Activated naive CD8-positive, alpha-beta T cell treated with anti-CD3 and anti-CD28 coated beads, Interleukin-2, amount 50 U/mL, for 16 hours (primary cell): Measurements from ENCODE around the gene ASMT.
"Not testable (repeated sequence)": the region's sequence is repeated elsewhere in the genome, so short reads cannot be mapped to it uniquely, and the experiment has no call there.

ENCODE experiments used
- DNase-seq: peaks from one replicate; pipeline ENCODE4 v3.0.0-alpha.2; 2020; ENCODE audit warnings: low read depth, low spot score

The ASMT gene

GRCh38 chrX:1598021-1598875 is 16.6 kb upstream of the ASMT start:
- DNase-seq, result no peak

- DNase-seq, result no peak
Measured at GRCh38 chrX:1598876-1599790, 15.7 kb upstream of the ASMT start.

- no peak for DNase-seq
Measured at GRCh38 chrX:1599791-1600405, 15.0 kb upstream of the ASMT start.

- DNase-seq, result no peak
Measured at GRCh38 chrX:1600406-1601050, 14.3 kb upstream of the ASMT start.

GRCh38 chrX:1601051-1601767 is 13.7 kb upstream of the ASMT start:
- no peak for DNase-seq

GRCh38 chrX:1601768-1602085 is 13.1 kb upstream of the ASMT start:
- no peak for DNase-seq

- no peak for DNase-seq
Measured at GRCh38 chrX:1602299-1602698, 12.6 kb upstream of the ASMT start.

- DNase-seq, result no peak
Measured at GRCh38 chrX:1606496-1606895, 8.4 kb upstream of the ASMT start.

GRCh38 chrX:1609311-1609710 is 5.5 kb upstream of the ASMT start:
- no peak for DNase-seq

- no peak for DNase-seq
Measured at GRCh38 chrX:1609762-1610161, 5.1 kb upstream of the ASMT start.

GRCh38 chrX:1610166-1610565 is 4.7 kb upstream of the ASMT start:
- DNase-seq, result no peak

- no peak for DNase-seq
Measured at GRCh38 chrX:1610736-1611135, 4.1 kb upstream of the ASMT start.

GRCh38 chrX:1612641-1613286 is 2.1 kb upstream of the ASMT start:
- no peak for DNase-seq

GRCh38 chrX:1618689-1619088 is 3.8 kb downstream of the ASMT start:
- no peak for DNase-seq

- no peak for DNase-seq
Measured at GRCh38 chrX:1623691-1624090, 8.8 kb downstream of the ASMT start.

- DNase-seq, result not testable (repeated sequence)
Measured at GRCh38 chrX:1624158-1624860, 9.4 kb downstream of the ASMT start.

GRCh38 chrX:1624861-1625215 is 10.0 kb downstream of the ASMT start:
- DNase-seq, result not testable (repeated sequence)

- DNase-seq, result no peak
Measured at GRCh38 chrX:1629244-1629643, 14.4 kb downstream of the ASMT start.

GRCh38 chrX:1646009-1646408 is 31.1 kb downstream of the ASMT start:
- DNase-seq, result no peak

GRCh38 chrX:1649621-1650020 is 34.8 kb downstream of the ASMT start:
- DNase-seq, result no peak
